Nephron (organoid): ENCODE data around the gene WDR49.

Source experiments
- H3K27ac Mint-ChIP-seq, 3 experiments: 2 replicates each; pipeline ENCODE4 v1.8.0; 2020; ENCODE audit warnings: mixed read lengths in 3 of 3, mild to moderate bottlenecking in 2 of 3, moderate library complexity in 1 of 3
- H3K27me3 Mint-ChIP-seq: 2 replicates; pipeline ENCODE4 v1.8.0; 2021; ENCODE audit warnings: low read depth, mild to moderate bottlenecking, moderate library complexity, mixed read lengths
- H3K36me3 Mint-ChIP-seq: 2 replicates; pipeline ENCODE4 v1.8.0; 2020; ENCODE audit warnings: low read depth, mixed read lengths
- H3K4me1 Mint-ChIP-seq: 2 replicates; pipeline ENCODE4 v1.8.0; 2020; ENCODE audit warnings: mixed read lengths
- H3K4me3 Mint-ChIP-seq, 3 experiments: 2 replicates each; pipeline ENCODE4 v1.8.0; 2020; ENCODE audit warnings: mild to moderate bottlenecking in 3 of 3, mixed read lengths in 3 of 3, moderate library complexity in 2 of 3
- H3K9me3 Mint-ChIP-seq: 2 replicates; pipeline ENCODE4 v1.8.0; 2020; ENCODE audit warnings: mixed read lengths
- TF ChIP-seq, protein P1 (sequence below), 3 experiments: fragments of 200-600 bp; sonication (generic); IDR thresholded peaks; one replicate each; pipeline ENCODE4 v1.5.0; 2021; ENCODE audit warnings: antibody characterized with exemption in 3 of 3; ENCODE audit not compliant: unreplicated experiment in 3 of 3

The WDR49 gene

DNA sequence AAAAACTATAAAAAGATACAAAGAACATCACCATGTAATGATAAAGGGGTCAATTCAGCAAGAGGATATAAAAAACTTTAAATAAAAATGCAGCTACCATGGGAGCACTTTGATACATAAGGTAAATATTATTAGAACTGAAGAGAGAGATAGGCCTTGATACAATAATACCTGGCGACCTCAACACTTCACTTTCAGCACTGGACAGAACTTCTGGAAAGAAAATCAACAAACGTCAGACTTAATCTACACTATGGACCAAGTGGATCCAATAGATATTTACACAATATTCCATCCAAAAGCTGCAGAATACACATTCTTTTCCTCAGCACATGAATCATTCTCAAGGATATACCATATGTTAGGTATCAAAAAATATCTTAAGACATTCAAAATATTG is 42.0 kb downstream of the WDR49 start:
- no peaks in the 10 kb centered on the region for H3K9me3 Mint-ChIP-seq
- H3K27ac Mint-ChIP-seq: no peak overlapping the region
- no peak overlapping the region for H3K4me3 Mint-ChIP-seq

GRCh38 chr3:167609156-167609555 is 44.6 kb downstream of the WDR49 start:
- Mint-ChIP-seq H3K27ac (no peak overlapping the region), H3K4me3 (no peak overlapping the region), H3K27me3 (peaks cover 4% of the 10 kb centered on the region), H3K4me1 (no peaks in the 10 kb centered on the region), H3K9me3 (no peaks in the 10 kb centered on the region), H3K36me3 (no peaks in the 10 kb centered on the region)
- TF ChIP-seq, protein P1, sequence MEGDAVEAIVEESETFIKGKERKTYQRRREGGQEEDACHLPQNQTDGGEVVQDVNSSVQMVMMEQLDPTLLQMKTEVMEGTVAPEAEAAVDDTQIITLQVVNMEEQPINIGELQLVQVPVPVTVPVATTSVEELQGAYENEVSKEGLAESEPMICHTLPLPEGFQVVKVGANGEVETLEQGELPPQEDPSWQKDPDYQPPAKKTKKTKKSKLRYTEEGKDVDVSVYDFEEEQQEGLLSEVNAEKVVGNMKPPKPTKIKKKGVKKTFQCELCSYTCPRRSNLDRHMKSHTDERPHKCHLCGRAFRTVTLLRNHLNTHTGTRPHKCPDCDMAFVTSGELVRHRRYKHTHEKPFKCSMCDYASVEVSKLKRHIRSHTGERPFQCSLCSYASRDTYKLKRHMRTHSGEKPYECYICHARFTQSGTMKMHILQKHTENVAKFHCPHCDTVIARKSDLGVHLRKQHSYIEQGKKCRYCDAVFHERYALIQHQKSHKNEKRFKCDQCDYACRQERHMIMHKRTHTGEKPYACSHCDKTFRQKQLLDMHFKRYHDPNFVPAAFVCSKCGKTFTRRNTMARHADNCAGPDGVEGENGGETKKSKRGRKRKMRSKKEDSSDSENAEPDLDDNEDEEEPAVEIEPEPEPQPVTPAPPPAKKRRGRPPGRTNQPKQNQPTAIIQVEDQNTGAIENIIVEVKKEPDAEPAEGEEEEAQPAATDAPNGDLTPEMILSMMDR (IDR thresholded peaks at IDR 0.05; ENCODE audit: unreplicated experiment in 3 of 3): no peak

More for the DNA sequence above, 42.0 kb downstream of the WDR49 start:
- Mint-ChIP-seq H3K27me3 (peaks cover 4% of the 10 kb centered on the region), H3K4me1 (no peaks in the 10 kb centered on the region), H3K36me3 (no peaks in the 10 kb centered on the region)
- TF ChIP-seq, protein P1 (IDR thresholded peaks at IDR 0.05; ENCODE audit: unreplicated experiment in 3 of 3): no peak

- Mint-ChIP-seq H3K4me3 (no peak overlapping the region), H3K4me1 (no peaks in the 10 kb centered on the region), H3K27me3 (peaks cover 4% of the 10 kb centered on the region), H3K9me3 (no peaks in the 10 kb centered on the region), H3K36me3 (no peaks in the 10 kb centered on the region), H3K27ac (no peak overlapping the region)
- TF ChIP-seq, protein P1 (IDR thresholded peaks at IDR 0.05; ENCODE audit: unreplicated experiment in 3 of 3): no peak
Observed at GRCh38 chr3:167606836-167607235, 46.9 kb downstream of the WDR49 start.

DNA sequence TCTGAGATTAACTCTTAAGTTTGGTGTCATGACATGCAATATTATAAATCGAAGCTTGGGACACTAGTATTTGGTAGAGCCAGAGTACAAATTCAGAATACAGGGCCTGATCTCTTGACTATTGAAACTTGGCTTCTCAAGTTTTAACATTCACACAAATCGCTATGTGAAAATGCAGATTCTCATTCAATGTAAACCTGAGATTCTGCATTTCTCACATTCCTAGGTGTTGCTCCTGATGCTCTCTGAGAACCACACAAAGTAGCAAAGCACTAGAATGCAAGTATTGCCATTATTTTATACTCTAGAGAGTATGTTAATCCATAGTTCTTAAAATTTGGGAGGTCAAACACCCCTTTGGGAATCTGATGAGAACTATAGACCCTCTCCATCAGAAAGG is 47.9 kb downstream of the WDR49 start:
- H3K36me3 Mint-ChIP-seq: no peaks in the 10 kb centered on the region
- H3K27me3 Mint-ChIP-seq: peaks cover 4% of the 10 kb centered on the region
- no peaks in the 10 kb centered on the region for H3K4me1 Mint-ChIP-seq
- H3K4me3 Mint-ChIP-seq: no peak overlapping the region
- TF ChIP-seq, protein P1 (IDR thresholded peaks at IDR 0.05; ENCODE audit: unreplicated experiment in 3 of 3): no peak
- H3K9me3 Mint-ChIP-seq: no peaks in the 10 kb centered on the region
- no peak overlapping the region for H3K27ac Mint-ChIP-seq

- TF ChIP-seq, protein P1 (IDR thresholded peaks at IDR 0.05; ENCODE audit: unreplicated experiment in 3 of 3): no peak
Observed at GRCh38 chr3:167602041-167602440, 51.7 kb downstream of the WDR49 start.

DNA sequence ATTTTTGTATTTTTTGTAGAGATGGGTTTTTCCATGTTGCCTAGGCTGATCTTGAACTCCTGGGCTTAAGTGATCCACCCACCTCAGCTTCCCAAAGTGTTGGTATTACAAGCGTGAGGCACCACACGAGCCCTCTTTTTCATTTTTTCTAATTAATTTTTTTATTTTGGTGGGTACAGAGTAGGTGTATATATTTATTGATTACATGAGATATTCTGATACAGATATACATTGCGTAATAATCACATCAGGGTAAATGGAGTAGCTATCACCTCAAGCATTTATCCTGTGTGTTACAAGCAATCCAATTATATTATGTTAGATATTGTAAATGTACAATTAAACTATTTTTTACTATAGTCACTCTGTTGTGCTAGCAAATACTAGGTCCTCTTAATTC is 66.1 kb downstream of the WDR49 start:
- Mint-ChIP-seq H3K9me3 (no peaks in the 10 kb centered on the region), H3K27ac (no peak overlapping the region), H3K36me3 (no peaks in the 10 kb centered on the region), H3K4me1 (no peaks in the 10 kb centered on the region), H3K27me3 (no peaks in the 10 kb centered on the region), H3K4me3 (no peak overlapping the region)
- TF ChIP-seq, protein P1 (IDR thresholded peaks at IDR 0.05; ENCODE audit: unreplicated experiment in 3 of 3): no peak

More at GRCh38 chr3:167602041-167602440, 51.7 kb downstream of the WDR49 start:
- H3K4me1 Mint-ChIP-seq: no peaks in the 10 kb centered on the region
- no peaks in the 10 kb centered on the region for H3K27me3 Mint-ChIP-seq
- H3K4me3 Mint-ChIP-seq: no peak overlapping the region
- H3K9me3 Mint-ChIP-seq: peaks cover 10% of the 10 kb centered on the region
- H3K27ac Mint-ChIP-seq: no peak overlapping the region
- H3K36me3 Mint-ChIP-seq: no peaks in the 10 kb centered on the region
